NOMO-1 treated with DMSO at 0.1 percent for 48 hours (cell line): Measurements from ENCODE around the gene TRAP1.
A peak's percentile ranks its signal among the peaks of the same experiment; 100 is the strongest.

Experiments used
- DNase-seq: peaks from one replicate; lab custom pipeline; 2025; ENCODE audit not compliant: unreplicated experiment; lab: John Stamatoyannopoulos, UW

Gene TRAP1

GRCh38 chr16:3652373-3653195 is 64.7 kb downstream of the TRAP1 start:
- no peak for DNase-seq

GRCh38 chr16:3651461-3652372 is 65.6 kb downstream of the TRAP1 start:
- no peak for DNase-seq

- DNase-seq: no peak
Measured at GRCh38 chr16:3650631-3651265, 66.6 kb downstream of the TRAP1 start.

- no peak for DNase-seq
Measured at GRCh38 chr16:3646348-3646920, 70.9 kb downstream of the TRAP1 start.

GRCh38 chr16:3645504-3646347 is 71.6 kb downstream of the TRAP1 start:
- no peak for DNase-seq

GRCh38 chr16:3645108-3645503 is 72.2 kb downstream of the TRAP1 start:
- no peak for DNase-seq

- no peak for DNase-seq
Measured at GRCh38 chr16:3643095-3643730, 74.1 kb downstream of the TRAP1 start.

GRCh38 chr16:3642397-3643094 is 74.8 kb downstream of the TRAP1 start:
- DNase-seq: no peak

GRCh38 chr16:3641801-3642396 is 75.4 kb downstream of the TRAP1 start:
- DNase-seq: no peak

GRCh38 chr16:3640632-3641501 is 76.5 kb downstream of the TRAP1 start:
- no peak for DNase-seq

- no peak for DNase-seq
Measured at GRCh38 chr16:3640207-3640606, 77.1 kb downstream of the TRAP1 start.

GRCh38 chr16:3638916-3639644 is 78.2 kb downstream of the TRAP1 start:
- DNase-seq: no peak

GRCh38 chr16:3637371-3637923 is 79.9 kb downstream of the TRAP1 start:
- DNase-seq: peak; percentile 79

- peak; percentile 89 for DNase-seq
Measured at GRCh38 chr16:3625911-3626732, 91.2 kb downstream of the TRAP1 start.

- DNase-seq: no peak
Measured at GRCh38 chr16:3625331-3625730, 92.0 kb downstream of the TRAP1 start.

- DNase-seq: no peak
Measured at GRCh38 chr16:3623642-3624041, 93.7 kb downstream of the TRAP1 start.
